ENCODE results near the gene RHOH.

GRCh38 chr4:40255393-40256281 lies 58.8 kb downstream of the RHOH start:
- TF ChIP-seq CTCF (optimal IDR thresholded peaks at IDR 0.05 in 1 of 3, IDR thresholded peaks at IDR 0.05 in 1 of 3, conservative IDR thresholded peaks at IDR 0.05 in 1 of 3; ENCODE audit: extremely low read depth in 1 of 3, insufficient read depth in 2 of 3, low read length in 3 of 3) (no peak), EZH2 (IDR thresholded peaks at IDR 0.05; ENCODE audit: low read length) (no peak)

Measured in keratinocyte (primary cell).